Measurements from ENCODE around the gene SLC35A1. TPM values are rescaled to one million over a fixed set of nuclear protein-coding genes. Genes with fewer than 3 reads are reported as not detected.

SLC35A1 gene
- total and polyA plus RNA-seq, 2 of the 4 experiments (the other 2 are of a cell fraction), result 9.7 to 12.4 TPM

DNA sequence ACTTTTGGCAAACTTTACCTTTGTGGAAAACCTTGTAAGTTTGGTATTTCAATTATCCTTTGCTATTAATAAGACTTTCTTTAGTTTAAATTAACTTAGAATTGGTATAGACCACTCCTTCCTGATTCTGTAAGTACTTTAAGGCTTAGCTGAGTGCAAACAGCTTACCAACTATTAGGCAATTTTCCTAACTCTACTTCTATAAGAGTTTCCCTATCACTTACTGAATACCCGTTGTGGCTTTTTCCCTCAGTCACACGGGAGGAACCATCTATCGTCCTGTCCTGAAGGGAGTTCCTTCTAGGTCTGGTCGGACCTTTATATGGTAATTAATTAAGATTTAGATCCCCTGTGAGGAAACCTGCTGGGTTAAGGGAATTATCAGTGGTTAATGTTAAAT is 9.6 kb downstream of the SLC35A1 start:
- Histone ChIP-seq H4K5ac (ENCODE audit: low read depth, low read length) (no peak overlapping the region), H3K27ac (ENCODE audit: insufficient read depth, low read length) (no peak overlapping the region), H2AFZ (replicated peaks; ENCODE audit: low read length, poor library complexity) (no peak overlapping the region), H4K91ac (ENCODE audit: insufficient read depth, low read depth, low read length) (no peak overlapping the region), H3K36me3 (ENCODE audit: control insufficient read depth, insufficient read depth, low read length) (peaks cover 17% of the 10 kb centered on the region), H3K14ac (replicated peaks; ENCODE audit: low read depth, low read length) (no peak overlapping the region), H2BK120ac (ENCODE audit: low read depth, low read length) (no peak overlapping the region), H3K9ac (ENCODE audit: low read depth, low read length) (no peak overlapping the region), H2BK20ac (ENCODE audit: low read depth, low read length) (no peak overlapping the region), H3K27me3 (ENCODE audit: control insufficient read depth, insufficient read depth, low read length) (no peaks in the 10 kb centered on the region), H2AK5ac (ENCODE audit: low read depth, low read length) (no peak overlapping the region), H3K9me3 (ENCODE audit: control insufficient read depth, insufficient read depth, low read length) (peaks cover 7% of the 10 kb centered on the region; the same call in 1 of the 2 replicates), H3K4me2 (ENCODE audit: low read depth, low read length) (no peak overlapping the region), H3K4ac (ENCODE audit: low read depth, low read length) (no peak overlapping the region), H3K4me3 (ENCODE audit: insufficient read depth, low read depth, low read length) (no peak overlapping the region), H3K9me1 (ENCODE audit: insufficient read depth, low read length) (no peaks in the 10 kb centered on the region), H3K23ac (ENCODE audit: low read depth, low read length) (no peak overlapping the region), H4K8ac (ENCODE audit: low read depth in 2 of 2, low read length in 2 of 2) (no peak overlapping the region), H3K56ac (ENCODE audit: extremely low read depth, insufficient read depth, low read length) (no peak overlapping the region), H2BK5ac (ENCODE audit: low read depth, low read length, poor library complexity, severe bottlenecking) (no peak overlapping the region), H4K20me1 (ENCODE audit: insufficient read depth, low read length) (no peaks in the 10 kb centered on the region), H3K79me1 (ENCODE audit: low read depth in 1 of 2, low read length in 2 of 2) (peaks cover 12 to 15% of the 10 kb centered on the region in 2 experiments), H2BK15ac (ENCODE audit: low read depth, low read length) (no peak overlapping the region), H2AK9ac (replicated peaks; ENCODE audit: low read depth, low read length, poor library complexity) (no peak overlapping the region), H3K18ac (ENCODE audit: low read depth, low read length) (no peak overlapping the region), H3K4me1 (ENCODE audit: control insufficient read depth, insufficient read depth, low read length) (no peaks in the 10 kb centered on the region)
- WGBS, 2 experiments (ENCODE audit: extremely low coverage in 2 of 2, insufficient read length in 1 of 2), result no CpG with 5 or more reads among the region's 4 CpGs
- ATAC-seq (ENCODE audit: low read depth) (no peak), DNase-seq (no peak)
- intact Hi-C loops (cut with micrococcal nuclease), result no loop called here
- TF ChIP-seq NFE2L2 (IDR thresholded peaks at IDR 0.05; ENCODE audit: low read depth, low read length) (no peak), SMC3 (IDR thresholded peaks at IDR 0.05; ENCODE audit: low read depth, low read length) (no peak), MXI1 (IDR thresholded peaks at IDR 0.05; ENCODE audit: borderline replicate concordance, low read depth, low read length) (no peak), MAFK (IDR thresholded peaks at IDR 0.05; ENCODE audit: low read depth, low read length) (no peak), CTCF (conservative IDR thresholded peaks at IDR 0.05; ENCODE audit: low read depth, low read length) (no peak), ELK1 (IDR thresholded peaks at IDR 0.05; ENCODE audit: borderline replicate concordance, low read depth, low read length) (no peak), RCOR1 (IDR thresholded peaks at IDR 0.05; ENCODE audit: insufficient replicate concordance, low read length) (no peak), CEBPB (IDR thresholded peaks at IDR 0.05; ENCODE audit: low read depth, low read length) (no peak), POLR2A (IDR thresholded peaks at IDR 0.05; ENCODE audit: low read depth, low read length) (no peak), MAZ (IDR thresholded peaks at IDR 0.05; ENCODE audit: borderline replicate concordance, low read depth, low read length) (no peak), RAD21 (IDR thresholded peaks at IDR 0.05; ENCODE audit: low read length) (no peak), CHD1 (IDR thresholded peaks at IDR 0.05; ENCODE audit: low read depth, low read length) (no peak), FOS (IDR thresholded peaks at IDR 0.05; ENCODE audit: low read depth, low read length) (no peak), BHLHE40 (IDR thresholded peaks at IDR 0.05; ENCODE audit: low read depth, low read length) (no peak), RFX5 (IDR thresholded peaks at IDR 0.05; ENCODE audit: low read depth, low read length) (no peak)
- TF ChIP-seq, protein P1, sequence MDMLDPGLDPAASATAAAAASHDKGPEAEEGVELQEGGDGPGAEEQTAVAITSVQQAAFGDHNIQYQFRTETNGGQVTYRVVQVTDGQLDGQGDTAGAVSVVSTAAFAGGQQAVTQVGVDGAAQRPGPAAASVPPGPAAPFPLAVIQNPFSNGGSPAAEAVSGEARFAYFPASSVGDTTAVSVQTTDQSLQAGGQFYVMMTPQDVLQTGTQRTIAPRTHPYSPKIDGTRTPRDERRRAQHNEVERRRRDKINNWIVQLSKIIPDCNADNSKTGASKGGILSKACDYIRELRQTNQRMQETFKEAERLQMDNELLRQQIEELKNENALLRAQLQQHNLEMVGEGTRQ (IDR thresholded peaks at IDR 0.05; ENCODE audit: low read depth, low read length), result no peak
- ChIA-PET CTCF (no interaction called here), POLR2A (ENCODE audit: unreplicated experiment) (no interaction called here)
- in situ Hi-C loops (cut with MboI; ENCODE audit: low sequenced_read_pairs), result no loop called here
- dilution Hi-C loops (cut with HindIII; ENCODE audit: low sequenced_read_pairs, unreplicated experiment), result no loop called here
- BruUV-seq (replicated peaks), result no TSS peak

Measured in IMR-90 (cell line).